Stimulated activated naive B cell treated with anti-CD40 and anti-IgM and Interleukin-4, amounts not matched to agents 10 μg/mL and 1 μg/mL and 100 μg/mL, for 72 hours (primary cell): Measurements from ENCODE around the gene SEC63.
A peak's percentile ranks its signal among the peaks of the same experiment; 100 is the strongest.

Source experiments
- ATAC-seq, 2 donors: fragments of 150-1000 bp; cut with Tn5 transposase; replicated peaks; 2 replicates each; pipeline ENCODE4 v1.10.0; 2021; ENCODE audit warnings: moderate library complexity in 1 of 2
- DNase-seq: peaks from one replicate; pipeline ENCODE4 v3.0.0; 2021
- H3K27ac Mint-ChIP-seq: one replicate; pipeline ENCODE4 v1.8.0; 2022; ENCODE audit warnings: mild to moderate bottlenecking, mixed read lengths
- H3K27me3 Mint-ChIP-seq, 2 donors: one replicate each; pipeline ENCODE4 v1.8.0; 2022; ENCODE audit warnings: mixed read lengths in 2 of 2
- H3K36me3 Mint-ChIP-seq, 2 donors: one replicate each; pipeline ENCODE4 v1.8.0; 2022; ENCODE audit warnings: mixed read lengths in 2 of 2, mild to moderate bottlenecking in 1 of 2
- H3K4me1 Mint-ChIP-seq, 2 donors: one replicate each; pipeline ENCODE4 v1.8.0; 2022; ENCODE audit warnings: mixed read lengths in 2 of 2, mild to moderate bottlenecking in 1 of 2
- H3K4me3 Mint-ChIP-seq, 2 donors: one replicate each; pipeline ENCODE4 v1.8.0; 2022; ENCODE audit warnings: mild to moderate bottlenecking in 2 of 2, mixed read lengths in 2 of 2, moderate library complexity in 1 of 2
- H3K9me3 Mint-ChIP-seq, 2 donors: one replicate each; pipeline ENCODE4 v1.8.0; 2022; ENCODE audit warnings: mixed read lengths in 2 of 2, mild to moderate bottlenecking in 1 of 2

The SEC63 gene

GRCh38 chr6:107845777-107846176, 112.2 kb downstream of the SEC63 start:
- Mint-ChIP-seq H3K36me3 (no peaks in the 10 kb centered on the region), H3K27me3 (peaks cover 0 to 5% of the 10 kb centered on the region in 2 donors), H3K9me3 (no peaks in the 10 kb centered on the region), H3K27ac (no peak overlapping the region), H3K4me1 (peaks cover 0 to 15% of the 10 kb centered on the region in 2 donors), H3K4me3 (no peak overlapping the region)
- no peak for ATAC-seq
- no peak for DNase-seq

GRCh38 chr6:107843400-107843799, 114.6 kb downstream of the SEC63 start:
- peaks cover 0 to 1% of the 10 kb centered on the region in 2 donors for H3K9me3 Mint-ChIP-seq
- peaks cover 0 to 5% of the 10 kb centered on the region in 2 donors for H3K27me3 Mint-ChIP-seq
- H3K36me3 Mint-ChIP-seq, result no peaks in the 10 kb centered on the region
- no peak overlapping the region for H3K27ac Mint-ChIP-seq
- no peak overlapping the region for H3K4me3 Mint-ChIP-seq
- peaks cover 0 to 11% of the 10 kb centered on the region in 2 donors for H3K4me1 Mint-ChIP-seq
- no peak for ATAC-seq
- no peak for DNase-seq

GRCh38 chr6:107841275-107841670, 116.7 kb downstream of the SEC63 start:
- ATAC-seq, result no peak
- Mint-ChIP-seq H3K9me3 (peaks cover 0 to 1% of the 10 kb centered on the region in 2 donors), H3K27me3 (peaks cover 0 to 4% of the 10 kb centered on the region in 2 donors), H3K27ac (no peak overlapping the region), H3K36me3 (no peaks in the 10 kb centered on the region), H3K4me3 (no peak overlapping the region), H3K4me1 (no peaks in the 10 kb centered on the region)
- no peak for DNase-seq

GRCh38 chr6:107840636-107841274, 117.3 kb downstream of the SEC63 start:
- DNase-seq (no peak), ATAC-seq (no peak)
- no peak overlapping the region for H3K4me3 Mint-ChIP-seq
- no peaks in the 10 kb centered on the region for H3K36me3 Mint-ChIP-seq
- no peaks in the 10 kb centered on the region for H3K4me1 Mint-ChIP-seq
- H3K9me3 Mint-ChIP-seq, result peaks cover 0 to 1% of the 10 kb centered on the region in 2 donors
- no peaks in the 10 kb centered on the region for H3K27me3 Mint-ChIP-seq
- H3K27ac Mint-ChIP-seq, result no peak overlapping the region

- DNase-seq, result no peak
- Mint-ChIP-seq H3K9me3 (no peaks in the 10 kb centered on the region), H3K27ac (no peak overlapping the region), H3K36me3 (no peaks in the 10 kb centered on the region), H3K4me3 (no peak overlapping the region), H3K4me1 (peaks cover 6 to 30% of the 10 kb centered on the region in 2 donors), H3K27me3 (no peaks in the 10 kb centered on the region)
- no peak for ATAC-seq
These were observed 124.9 kb downstream of the SEC63 start for GRCh38 chr6:107833136-107833535.

GRCh38 chr6:107832151-107833056, 125.6 kb downstream of the SEC63 start:
- Mint-ChIP-seq H3K27me3 (no peaks in the 10 kb centered on the region), H3K9me3 (no peaks in the 10 kb centered on the region), H3K36me3 (no peaks in the 10 kb centered on the region), H3K4me1 (peaks cover 10 to 30% of the 10 kb centered on the region in 2 donors), H3K27ac (no peak overlapping the region), H3K4me3 (no peak overlapping the region)
- no peak for ATAC-seq
- DNase-seq, result no peak

GRCh38 chr6:107830060-107830459, 127.9 kb downstream of the SEC63 start:
- Mint-ChIP-seq H3K4me1 (peaks cover 10 to 30% of the 10 kb centered on the region in 2 donors), H3K4me3 (no peak overlapping the region), H3K27ac (no peak overlapping the region), H3K9me3 (no peaks in the 10 kb centered on the region), H3K36me3 (no peaks in the 10 kb centered on the region), H3K27me3 (no peaks in the 10 kb centered on the region)
- no peak for ATAC-seq
- DNase-seq, result no peak

- Mint-ChIP-seq H3K4me1 (peaks cover 18 to 42% of the 10 kb centered on the region in 2 donors), H3K4me3 (no peak overlapping the region), H3K27ac (no peak overlapping the region), H3K9me3 (no peaks in the 10 kb centered on the region), H3K36me3 (no peaks in the 10 kb centered on the region), H3K27me3 (no peaks in the 10 kb centered on the region)
- DNase-seq (peak; percentile 28), ATAC-seq (peak; percentile 53)
These were observed 130.5 kb downstream of the SEC63 start for GRCh38 chr6:107827541-107827940.

GRCh38 chr6:107823047-107823557, 134.9 kb downstream of the SEC63 start:
- peak; percentile 27 to 30 for ATAC-seq
- Mint-ChIP-seq H3K4me1 (peaks cover 45 to 66% of the 10 kb centered on the region in 2 donors), H3K4me3 (peak overlapping the region; percentile 83 to 84), H3K9me3 (no peaks in the 10 kb centered on the region), H3K27me3 (no peaks in the 10 kb centered on the region), H3K36me3 (no peaks in the 10 kb centered on the region), H3K27ac (peak overlapping the region; percentile 96)
- no peak for DNase-seq

GRCh38 chr6:107822176-107823046, 135.6 kb downstream of the SEC63 start:
- Mint-ChIP-seq H3K9me3 (no peaks in the 10 kb centered on the region), H3K4me3 (peak overlapping the region; percentile 83 to 84), H3K27me3 (no peaks in the 10 kb centered on the region), H3K36me3 (no peaks in the 10 kb centered on the region), H3K4me1 (peaks cover 45 to 73% of the 10 kb centered on the region in 2 donors), H3K27ac (peak overlapping the region; percentile 96)
- DNase-seq (peak; percentile 21), ATAC-seq (no peak)

GRCh38 chr6:107821591-107821990, 136.4 kb downstream of the SEC63 start:
- Mint-ChIP-seq H3K36me3 (no peaks in the 10 kb centered on the region), H3K27ac (peak overlapping the region; percentile 14), H3K4me3 (peak overlapping the region; percentile 83 to 84), H3K4me1 (peaks cover 45 to 76% of the 10 kb centered on the region in 2 donors), H3K9me3 (no peaks in the 10 kb centered on the region), H3K27me3 (no peaks in the 10 kb centered on the region)
- DNase-seq (no peak), ATAC-seq (no peak)

- peak overlapping the region; percentile 78 for H3K27ac Mint-ChIP-seq
- DNase-seq (peak; percentile 37), ATAC-seq (peak; percentile 50 to 58)
- H3K27me3 Mint-ChIP-seq, result no peaks in the 10 kb centered on the region
- no peaks in the 10 kb centered on the region for H3K36me3 Mint-ChIP-seq
- no peaks in the 10 kb centered on the region for H3K9me3 Mint-ChIP-seq
- H3K4me3 Mint-ChIP-seq, result peak overlapping the region; percentile 82 to 83
- H3K4me1 Mint-ChIP-seq, result peaks cover 48 to 76% of the 10 kb centered on the region in 2 donors
These were observed 137.4 kb downstream of the SEC63 start for GRCh38 chr6:107820338-107821261.

- no peak for DNase-seq
These were observed 138.1 kb downstream of the SEC63 start for GRCh38 chr6:107819964-107820337.

More at GRCh38 chr6:107819964-107820337, 138.1 kb downstream of the SEC63 start:
- no peaks in the 10 kb centered on the region for H3K36me3 Mint-ChIP-seq
- H3K4me3 Mint-ChIP-seq, result peak overlapping the region; percentile 82 to 83
- no peak for ATAC-seq
- H3K27ac Mint-ChIP-seq, result peak overlapping the region; percentile 48
- no peaks in the 10 kb centered on the region for H3K9me3 Mint-ChIP-seq
- H3K27me3 Mint-ChIP-seq, result no peaks in the 10 kb centered on the region
- peaks cover 48 to 76% of the 10 kb centered on the region in 2 donors for H3K4me1 Mint-ChIP-seq
